ENCODE data around the gene FBXL13.
"Not testable (repeated sequence)": the region's sequence is repeated elsewhere in the genome, so short reads cannot be mapped to it uniquely, and the experiment has no call there.

FBXL13 gene

DNA sequence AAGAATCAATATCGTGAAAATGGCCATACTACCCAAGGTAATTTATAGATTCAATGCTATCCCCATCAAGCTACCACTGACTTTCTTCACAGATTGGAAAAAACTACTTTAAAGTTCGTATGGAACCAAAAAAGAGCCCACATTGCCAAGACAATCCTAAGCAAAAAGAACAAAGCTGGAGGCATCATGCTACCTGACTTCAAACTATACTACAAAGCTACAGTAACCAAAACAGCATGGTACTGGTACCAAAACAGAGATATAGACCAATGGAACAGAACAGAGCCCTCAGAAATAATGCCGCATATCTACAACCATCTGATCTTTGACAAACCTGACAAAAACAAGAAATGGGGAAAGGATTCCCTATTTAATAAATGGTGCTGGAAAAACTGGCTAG, 53.7 kb downstream of the FBXL13 start:
- DNase-seq = not testable (repeated sequence)

GRCh38 chr7:103018295-103018694, 56.3 kb downstream of the FBXL13 start:
- DNase-seq = not testable (repeated sequence)

- DNase-seq = no peak
Observed at GRCh38 chr7:103011650-103012049, 62.9 kb downstream of the FBXL13 start.

DNA sequence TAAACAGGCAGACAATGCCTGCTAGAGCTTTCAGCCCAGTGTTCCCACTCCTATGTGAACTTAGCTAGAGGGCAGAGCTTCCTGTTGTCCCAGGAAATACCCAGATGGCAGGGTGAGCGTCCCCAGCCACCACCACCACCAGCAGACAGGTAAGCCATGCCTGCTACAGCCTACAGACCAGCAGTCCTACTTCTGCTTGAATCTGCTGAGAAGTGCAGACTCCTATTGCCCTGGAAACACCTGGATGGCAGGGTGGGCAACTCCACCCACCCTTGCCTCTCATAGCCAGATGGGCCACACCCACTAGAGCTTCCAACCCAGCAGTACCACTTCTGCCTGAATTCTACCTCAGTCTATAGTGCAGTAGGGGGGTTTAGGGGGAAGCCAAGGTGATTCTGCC, 64.4 kb downstream of the FBXL13 start:
- DNase-seq = no peak

DNA sequence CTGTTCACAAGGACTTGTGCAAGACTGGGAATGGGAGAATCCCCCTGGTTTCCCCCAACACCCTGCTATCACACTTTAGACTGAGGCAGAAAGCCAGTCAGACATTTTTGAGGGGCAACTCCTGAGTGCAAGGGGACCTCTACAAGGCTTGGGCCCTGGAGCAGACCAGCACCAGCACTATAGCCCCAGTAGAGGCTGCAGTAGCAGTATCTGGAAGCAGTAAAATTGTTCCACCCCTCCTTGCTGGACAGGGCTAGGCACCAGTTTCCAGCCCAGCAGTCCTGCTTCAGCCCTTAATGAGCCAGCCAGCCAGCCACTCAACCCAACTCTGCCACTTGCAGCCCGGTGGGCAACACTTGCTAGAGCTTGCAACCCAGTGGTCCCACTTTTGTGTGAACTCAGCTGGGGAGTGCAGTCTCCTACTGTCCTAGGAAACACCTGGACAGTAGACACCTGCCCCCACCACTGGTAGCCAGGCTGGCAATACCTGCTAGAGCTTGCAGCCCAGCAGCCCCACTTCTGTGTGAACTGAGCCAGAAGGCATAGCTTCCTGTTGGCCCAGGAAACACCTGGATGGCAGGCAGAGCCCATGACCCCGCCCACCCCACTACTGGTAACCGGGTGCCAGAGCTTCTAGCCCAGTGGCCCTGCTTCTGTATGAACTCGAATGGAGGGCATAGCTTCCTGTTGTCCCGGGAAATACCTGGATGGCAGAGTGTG, 65.0 kb downstream of the FBXL13 start:
- no peak for DNase-seq

GRCh38 chr7:103003004-103003403, 71.6 kb downstream of the FBXL13 start:
- no peak for DNase-seq

DNA sequence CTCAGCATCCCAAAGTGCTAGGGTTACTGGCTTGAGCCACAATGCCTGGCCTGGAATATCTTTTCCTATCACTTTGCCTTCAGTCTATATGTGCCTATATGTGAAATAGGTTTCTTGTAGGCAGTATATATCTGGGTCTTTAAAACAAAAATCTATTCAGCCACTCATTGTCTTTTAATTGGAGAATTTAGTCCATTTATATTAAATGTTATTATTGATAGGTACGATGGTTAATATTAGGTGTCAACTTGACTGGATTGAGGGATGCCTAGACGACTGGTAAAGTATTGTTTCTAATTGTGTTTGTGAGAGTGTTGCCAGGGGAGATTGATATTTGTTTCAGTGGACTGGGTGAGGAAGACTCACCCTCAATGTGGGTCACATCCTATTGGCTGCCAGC, 73.4 kb downstream of the FBXL13 start:
- DNase-seq = no peak

- no peak for DNase-seq
Observed at GRCh38 chr7:102996957-102997356, 77.6 kb downstream of the FBXL13 start.

GRCh38 chr7:102995609-102996008, 79.0 kb downstream of the FBXL13 start:
- not testable (repeated sequence) for DNase-seq

GRCh38 chr7:102994567-102994966, 80.0 kb downstream of the FBXL13 start:
- DNase-seq = no peak

- no peak for DNase-seq
Observed at GRCh38 chr7:102993718-102994029, 80.9 kb downstream of the FBXL13 start.

DNA sequence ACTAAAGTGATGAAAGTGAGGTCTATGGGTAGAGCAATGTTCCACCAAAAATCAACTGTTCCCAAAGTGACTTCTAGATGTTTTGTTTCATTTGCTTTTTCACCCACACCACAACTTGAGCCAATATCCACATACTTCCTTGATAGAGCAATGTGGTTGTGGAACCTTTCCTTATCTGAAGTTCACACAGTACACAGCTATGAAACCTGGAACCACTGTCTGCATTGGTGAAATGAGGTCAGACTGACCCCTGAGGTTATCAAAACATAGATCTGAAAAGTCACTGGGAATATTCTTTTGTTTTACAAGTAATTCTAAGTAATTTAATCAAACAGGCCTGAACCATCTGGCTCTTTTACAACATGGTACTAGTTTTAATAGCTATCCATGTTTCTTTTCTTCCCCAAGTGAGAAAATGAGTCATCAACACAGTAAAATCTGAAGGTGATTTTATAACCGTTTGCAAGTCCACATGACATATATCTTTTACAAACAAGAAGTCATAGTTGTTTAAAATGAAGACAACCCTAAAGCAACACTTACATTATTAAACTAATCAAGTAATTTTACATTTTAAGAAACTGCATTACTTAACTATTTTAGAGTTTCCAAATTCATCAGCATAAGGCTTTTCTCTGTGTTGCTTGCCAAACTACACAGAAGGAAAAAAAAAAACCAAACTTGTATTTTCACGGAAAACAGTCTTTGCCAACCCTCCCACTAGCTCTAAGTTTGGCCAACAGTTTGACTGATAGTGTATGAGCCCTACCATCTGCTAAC, 81.5 kb downstream of the FBXL13 start:
- no peak for DNase-seq

DNA sequence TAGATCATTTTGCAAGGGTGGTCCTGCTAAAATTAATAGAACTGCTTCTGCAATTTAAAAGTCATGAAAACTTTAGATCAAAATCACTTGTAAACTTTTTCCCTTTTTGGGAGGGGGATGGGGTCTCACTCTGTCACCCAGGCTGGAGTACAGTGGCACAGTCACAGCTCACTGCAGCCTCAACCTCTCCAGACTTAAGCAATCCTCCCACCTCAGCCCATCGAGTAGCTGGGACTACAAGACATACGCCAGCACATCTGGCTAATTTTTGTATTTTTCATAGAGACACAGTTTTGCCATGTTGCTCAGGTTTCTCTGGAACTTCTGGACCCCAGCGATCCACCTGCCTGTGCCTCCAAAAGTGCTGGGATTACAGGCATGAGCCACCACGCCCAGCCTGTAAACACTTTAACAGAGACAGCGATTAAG, 82.1 kb downstream of the FBXL13 start:
- no peak for DNase-seq

GRCh38 chr7:102991540-102992214, 82.9 kb downstream of the FBXL13 start:
- no peak for DNase-seq

GRCh38 chr7:102991077-102991539, 83.5 kb downstream of the FBXL13 start:
- DNase-seq = no peak

DNA sequence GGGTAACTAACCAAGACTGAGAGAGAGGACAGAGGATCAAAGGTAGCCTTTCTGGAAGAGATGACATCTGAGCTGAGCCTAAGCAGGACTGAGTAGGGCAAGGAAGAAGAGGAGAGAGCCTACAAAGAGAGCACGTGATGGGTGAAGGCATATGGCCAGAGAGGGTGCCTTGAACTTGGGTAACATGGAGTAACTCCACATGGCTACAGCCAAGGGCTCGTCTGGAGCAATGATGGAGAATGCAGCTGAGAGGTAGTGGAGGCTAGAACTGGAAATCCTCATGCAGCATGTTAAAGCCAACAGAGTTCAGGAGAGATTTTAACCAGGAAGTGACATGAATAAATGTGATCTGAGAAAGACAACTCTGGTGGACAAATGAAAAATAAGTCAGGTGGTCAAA, 84.0 kb downstream of the FBXL13 start:
- DNase-seq = no peak

DNA sequence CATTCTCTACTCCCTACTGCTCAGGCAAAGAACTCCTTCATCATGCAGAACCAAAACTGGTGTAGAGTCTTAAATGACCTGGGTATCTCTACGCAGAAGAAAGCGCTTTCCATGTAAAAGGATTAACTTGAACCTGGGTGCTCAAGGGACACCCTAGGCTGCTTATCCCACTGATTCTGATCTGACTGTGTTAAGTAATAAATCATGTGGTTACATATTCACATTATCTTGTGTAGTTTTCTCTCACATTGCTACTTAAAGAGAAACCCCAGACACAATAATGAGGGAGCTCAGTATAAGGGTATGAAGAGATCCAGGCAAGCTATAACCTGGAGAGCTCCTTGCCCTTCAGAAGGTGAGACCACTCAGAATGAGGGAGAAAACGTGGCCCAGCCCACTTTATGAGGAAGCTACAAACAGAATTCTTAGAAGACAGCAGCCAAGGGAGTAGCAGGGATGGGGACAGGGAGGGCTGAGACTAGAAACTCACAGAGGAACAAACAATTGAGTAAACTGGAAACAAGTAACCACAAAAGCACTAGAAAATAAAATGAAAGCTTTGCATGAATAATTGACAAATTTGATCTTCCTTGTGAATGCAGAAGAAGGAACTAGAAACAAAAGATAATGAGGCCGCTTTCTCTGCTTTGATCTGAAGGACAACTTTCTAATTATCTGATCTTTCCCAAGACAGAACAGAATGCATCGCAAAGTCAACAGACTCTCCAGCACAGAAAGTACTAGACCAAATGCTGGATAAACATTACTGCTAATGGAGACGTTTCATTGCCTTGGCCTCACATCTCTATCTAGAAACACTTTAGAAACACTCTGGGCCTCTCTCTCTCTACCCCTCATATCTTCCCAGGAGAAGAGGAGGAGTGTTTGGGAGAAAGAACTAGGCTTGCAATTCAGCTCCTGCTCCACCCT, 85.7 kb downstream of the FBXL13 start:
- no peak for DNase-seq

DNA sequence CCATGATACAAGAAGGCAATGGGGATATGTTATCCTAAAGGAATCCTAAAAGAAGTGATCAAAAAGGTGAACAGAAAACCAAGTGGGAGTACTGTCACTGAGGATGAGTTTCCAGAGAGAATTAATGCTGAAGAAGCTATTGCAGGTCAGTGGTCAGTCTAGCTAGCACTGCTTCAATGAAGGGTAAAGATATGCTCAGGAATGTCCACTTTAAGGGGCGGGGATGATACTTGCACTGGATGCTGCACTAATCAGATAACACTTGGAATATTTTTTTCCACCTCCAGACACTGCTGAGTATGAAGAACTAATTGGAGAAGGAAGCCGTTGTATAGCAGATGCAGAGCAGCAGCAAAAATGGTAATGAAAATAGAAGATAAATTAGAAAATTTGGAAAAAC, 86.5 kb downstream of the FBXL13 start:
- DNase-seq = no peak

- DNase-seq = no peak
Observed at GRCh38 chr7:102985176-102985783, 89.3 kb downstream of the FBXL13 start.

GRCh38 chr7:102983602-102984001, 91.0 kb downstream of the FBXL13 start:
- no peak for DNase-seq

GRCh38 chr7:102982235-102982634, 92.4 kb downstream of the FBXL13 start:
- DNase-seq = no peak

GRCh38 chr7:102981451-102981850, 93.1 kb downstream of the FBXL13 start:
- no peak for DNase-seq

Measured in NCI-H524 treated with DMSO at 0.1 percent for 48 hours (cell line).